RKO (cell line): ENCODE results near the gene IQGAP1.

ENCODE experiments used
- DNase-seq: peaks from one replicate; pipeline ENCODE4 v3.0.0-alpha.2; 2016; ENCODE audit warnings: low spot score

Gene IQGAP1

DNA sequence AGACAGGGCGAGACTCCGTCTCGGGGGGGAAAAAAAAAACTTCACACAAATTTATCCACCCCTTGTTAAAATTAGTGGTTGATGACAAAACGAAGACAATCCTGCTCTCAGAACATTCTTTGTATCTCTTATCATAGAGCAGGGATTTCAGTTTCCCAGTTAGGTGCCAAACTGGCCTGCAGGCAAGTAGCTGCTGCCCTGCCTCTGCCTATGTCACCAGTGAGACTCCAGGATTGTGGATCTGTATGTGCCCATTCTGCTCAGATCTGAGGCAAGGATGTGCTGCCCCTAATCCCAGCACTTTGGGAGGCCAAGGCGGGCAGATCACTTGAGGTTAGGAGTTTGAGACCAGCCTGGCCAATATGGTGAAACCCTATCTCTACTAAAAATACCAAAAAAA is 54.4 kb downstream of the IQGAP1 start:
- DNase-seq, result no peak

DNA sequence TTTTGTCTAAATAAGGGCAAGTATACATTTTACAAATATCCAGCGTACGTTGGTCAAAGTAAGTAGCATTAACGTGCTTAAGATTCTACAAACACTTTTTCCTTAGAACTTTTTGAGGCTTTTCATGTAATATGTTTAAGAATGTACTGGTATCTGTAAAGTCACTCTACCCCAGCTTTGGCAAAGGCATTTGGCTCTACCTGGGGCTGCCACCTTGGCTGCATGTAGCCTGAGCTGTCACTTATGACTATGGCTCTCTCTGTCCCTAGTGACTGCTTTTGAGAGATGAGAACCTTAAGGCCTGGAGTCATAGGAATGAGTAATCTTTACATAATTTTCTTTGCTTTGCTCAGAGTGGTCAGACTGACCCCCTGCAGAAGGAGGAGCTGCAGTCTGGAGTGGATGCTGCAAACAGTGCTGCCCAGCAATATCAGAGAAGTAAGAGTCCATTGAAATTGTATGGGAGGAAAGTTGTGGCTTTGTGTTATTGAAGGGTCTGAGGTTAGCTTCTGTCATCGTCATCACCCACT is 61.2 kb downstream of the IQGAP1 start:
- peak; percentile 49 for DNase-seq

DNA sequence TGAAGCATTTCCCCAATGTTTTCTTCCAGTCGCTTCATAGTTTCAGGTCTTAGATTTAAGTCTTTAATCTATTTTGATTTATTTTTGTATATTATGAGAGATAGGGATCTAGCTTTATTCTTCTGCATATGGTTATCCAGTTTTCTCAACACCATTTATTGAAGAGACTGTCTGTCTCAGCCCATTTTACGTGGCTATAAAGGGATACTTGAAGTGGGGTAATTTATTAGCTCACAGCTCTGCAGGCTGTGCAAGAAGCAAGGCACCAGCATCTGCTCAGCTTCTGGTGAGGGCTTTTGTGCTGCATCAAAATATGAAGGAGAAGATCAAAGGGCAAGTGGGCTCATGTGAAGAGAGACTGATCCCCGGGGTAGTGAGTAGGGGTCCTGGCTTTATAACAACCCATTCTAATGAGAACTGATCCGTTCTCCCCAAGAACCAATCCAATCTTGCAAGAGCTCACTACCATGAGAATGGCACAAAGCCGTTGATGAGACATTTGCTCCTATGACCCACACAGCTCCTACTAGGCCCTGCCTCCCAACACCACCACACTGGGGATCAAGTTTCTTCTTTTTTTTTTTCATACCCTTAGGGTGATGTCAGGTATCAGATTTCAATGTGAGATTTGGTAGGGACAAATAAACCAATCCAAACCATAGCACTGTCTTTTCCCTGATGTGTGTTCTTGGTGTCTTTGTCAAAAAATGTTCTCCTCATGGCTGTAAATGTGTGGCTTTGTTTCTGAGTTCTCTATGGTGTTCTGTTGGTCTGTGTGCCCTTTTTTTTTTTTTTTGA is 63.2 kb downstream of the IQGAP1 start:
- DNase-seq, result peak; percentile 37

DNA sequence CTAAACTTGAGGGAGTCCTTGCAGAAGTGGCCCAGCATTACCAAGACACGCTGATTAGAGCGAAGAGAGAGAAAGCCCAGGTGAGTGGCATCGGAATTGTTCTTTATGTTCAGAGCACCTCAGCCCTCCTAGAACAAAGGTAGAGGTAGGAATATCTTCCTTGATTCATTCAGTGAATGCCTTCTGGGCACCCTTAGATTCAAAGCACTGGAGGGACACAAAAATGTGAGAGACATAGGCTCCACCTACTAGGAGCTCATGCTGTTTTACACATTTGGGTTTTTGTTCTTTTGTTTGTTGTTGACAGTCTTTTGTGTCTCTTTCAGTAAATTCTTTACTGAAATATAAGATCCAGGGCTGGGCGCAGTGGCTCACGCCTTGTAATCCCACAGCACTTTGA is 68.2 kb downstream of the IQGAP1 start:
- DNase-seq, result no peak

DNA sequence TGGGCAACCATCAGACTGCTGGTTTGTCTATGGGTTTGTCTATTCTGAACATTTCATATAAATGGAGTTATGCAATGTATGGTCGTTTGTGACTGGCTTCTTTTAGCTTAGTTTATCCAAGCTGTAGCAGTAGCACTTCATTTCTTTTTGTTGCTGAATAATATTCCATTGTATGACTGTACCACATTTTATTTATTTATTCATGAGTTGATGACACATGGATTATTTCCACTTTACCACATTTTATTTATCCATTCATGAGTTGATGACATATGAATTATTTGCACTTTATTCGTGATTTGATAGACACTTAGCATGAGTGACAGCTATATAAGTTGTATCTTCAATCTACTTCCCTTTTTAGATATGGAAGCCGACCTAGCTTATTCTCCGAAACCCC is 70.0 kb downstream of the IQGAP1 start:
- no peak for DNase-seq

DNA sequence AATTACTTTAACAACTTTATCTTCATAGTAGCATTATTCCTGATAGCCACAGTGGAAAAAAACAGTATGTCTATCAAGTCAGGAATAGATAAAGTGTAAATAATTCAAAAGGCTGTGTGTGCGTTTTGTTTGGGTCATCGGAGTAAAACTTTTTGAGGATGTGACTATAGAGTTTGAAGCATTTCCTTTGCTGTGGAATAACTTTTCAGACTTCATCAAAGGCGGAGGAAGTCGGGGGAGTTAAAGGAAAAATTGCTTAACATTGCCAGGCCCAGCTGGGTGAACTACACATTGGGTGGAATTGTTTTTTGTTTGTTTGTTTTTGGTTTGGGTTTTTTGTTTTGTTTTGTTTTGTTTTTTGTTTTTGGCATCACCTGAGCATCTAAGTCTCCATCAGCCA is 71.3 kb downstream of the IQGAP1 start:
- DNase-seq, result no peak

DNA sequence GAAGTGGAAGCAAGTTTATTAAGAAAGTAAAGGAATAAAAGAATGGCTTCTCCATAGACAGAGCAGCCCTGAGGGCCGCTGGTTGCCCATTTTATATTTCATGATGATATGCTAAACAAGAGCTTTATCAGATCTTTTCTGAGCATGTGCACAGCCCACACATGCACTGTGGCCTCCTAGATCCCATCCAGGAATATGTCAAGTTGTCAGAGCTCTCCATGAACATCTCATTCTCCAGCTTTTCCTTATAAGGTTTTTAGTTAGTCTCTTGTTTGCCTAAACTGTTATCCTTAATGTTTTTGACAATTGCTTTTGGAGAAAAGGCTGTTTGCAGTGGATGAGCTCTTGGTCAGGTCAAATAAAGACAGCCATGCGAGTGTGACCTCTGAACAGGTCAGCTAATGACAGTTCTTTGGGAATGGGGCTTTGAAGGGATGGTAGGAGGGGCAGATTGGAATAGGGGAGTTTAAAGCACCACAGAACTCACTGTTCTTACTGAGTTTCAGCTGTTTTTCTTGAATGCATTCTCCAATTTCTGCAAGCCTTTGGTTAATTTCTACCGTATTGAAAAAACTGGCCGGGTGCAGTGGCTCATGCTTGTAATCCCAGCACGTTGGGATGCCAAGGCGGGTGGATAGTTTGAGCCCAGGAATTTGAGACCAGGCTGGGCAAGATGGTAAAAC is 72.2 kb downstream of the IQGAP1 start:
- DNase-seq, result no peak

DNA sequence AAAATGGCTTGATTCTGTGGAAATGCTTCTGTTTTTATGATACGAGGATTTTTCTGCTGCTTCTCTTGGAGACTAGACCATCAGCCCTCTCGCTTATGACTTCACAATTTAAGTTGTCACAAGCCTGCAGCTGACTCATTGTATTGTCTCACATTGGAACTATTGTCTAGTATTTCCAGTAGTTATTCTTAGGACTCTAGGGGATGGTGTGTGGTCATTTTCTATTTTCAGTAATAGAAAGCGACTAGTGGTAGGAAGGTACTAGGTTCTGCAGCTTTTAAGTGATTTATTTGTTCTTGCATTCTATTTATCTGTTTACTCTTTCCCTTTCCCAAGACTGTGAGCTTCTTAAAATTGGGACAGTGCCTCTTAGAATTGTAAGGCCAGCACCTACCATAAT is 75.3 kb downstream of the IQGAP1 start:
- DNase-seq, result peak; percentile 44

DNA sequence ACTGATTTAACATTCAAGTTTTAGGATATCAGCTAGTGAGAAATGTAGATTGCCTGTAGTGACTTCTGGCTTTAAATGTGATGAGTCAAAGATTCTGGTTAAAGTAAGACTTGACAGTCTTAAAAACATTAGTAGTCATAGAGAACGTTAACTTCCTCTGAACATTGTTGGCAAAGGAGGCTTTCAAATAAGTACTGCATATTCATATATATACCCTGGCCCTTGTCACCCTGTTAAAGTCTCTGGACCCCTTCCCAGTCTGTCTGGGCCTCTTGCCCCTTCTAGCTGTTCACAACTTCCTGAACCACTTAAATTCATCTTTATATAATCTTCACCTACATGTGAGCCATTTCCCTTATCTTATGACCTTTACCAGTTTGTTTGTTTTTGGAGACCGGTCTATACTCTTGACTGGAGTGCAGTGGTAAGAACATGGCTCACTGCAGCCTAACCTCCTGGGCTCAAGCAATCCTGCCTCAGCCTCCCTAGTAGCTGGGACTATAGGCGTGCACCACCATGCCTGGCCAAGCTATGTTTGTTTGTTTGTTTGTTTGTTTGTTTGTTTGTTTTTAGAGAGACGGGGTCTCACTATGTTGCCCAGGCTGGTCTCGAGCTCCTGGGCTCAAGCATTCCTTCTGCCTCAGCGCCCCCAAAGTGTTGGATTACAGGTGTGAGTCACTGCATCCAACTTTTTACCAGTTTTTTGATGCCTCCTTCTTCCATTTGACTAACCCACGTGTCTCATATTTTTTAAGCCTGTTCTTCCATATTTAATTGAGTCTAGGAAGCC is 77.3 kb downstream of the IQGAP1 start:
- no peak for DNase-seq

DNA sequence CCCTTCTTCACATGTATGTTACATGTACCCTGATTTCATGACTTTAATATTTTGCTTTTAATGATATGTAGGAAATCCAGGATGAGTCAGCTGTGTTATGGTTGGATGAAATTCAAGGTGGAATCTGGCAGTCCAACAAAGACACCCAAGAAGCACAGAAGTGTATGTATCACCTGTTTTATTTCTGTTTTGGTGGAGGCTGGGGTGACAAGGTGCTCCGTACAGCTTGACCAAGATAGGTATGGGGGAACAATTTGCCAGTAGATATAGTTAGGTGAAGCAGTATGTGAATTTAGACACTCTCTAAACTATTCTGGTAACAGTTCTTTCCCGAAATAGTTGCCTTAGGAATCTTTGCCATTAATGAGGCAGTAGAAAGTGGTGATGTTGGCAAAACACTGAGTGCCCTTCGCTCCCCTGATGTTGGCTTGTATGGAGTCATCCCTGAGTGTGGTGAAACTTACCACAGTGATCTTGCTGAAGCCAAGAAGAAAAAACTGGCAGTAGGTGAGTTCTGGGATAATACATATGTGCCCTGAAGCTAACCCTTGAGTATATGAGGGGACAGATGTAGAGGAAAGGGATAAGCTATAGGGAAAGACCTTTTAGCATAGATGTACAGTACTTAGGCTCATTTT is 78.0 kb downstream of the IQGAP1 start:
- DNase-seq, result no peak

DNA sequence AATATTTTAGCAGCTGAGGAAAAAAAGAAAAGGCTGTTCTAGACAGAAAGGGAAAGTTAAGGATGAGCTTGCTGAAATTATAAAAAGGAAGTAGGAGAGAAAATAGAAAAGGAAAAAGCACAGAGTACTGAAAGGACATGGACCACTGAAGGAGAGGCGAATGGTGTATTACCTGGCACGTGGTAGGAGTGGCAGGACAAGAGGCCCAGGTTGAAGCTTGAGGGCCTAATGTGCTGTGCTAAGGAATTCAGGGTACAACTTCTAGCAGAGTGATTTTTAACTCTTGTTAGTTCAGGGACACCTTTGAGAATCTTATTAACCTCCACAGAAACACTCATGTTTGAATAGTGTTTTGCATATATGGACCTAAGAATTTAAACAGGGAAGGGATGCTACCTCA is 81.7 kb downstream of the IQGAP1 start:
- DNase-seq, result no peak

DNA sequence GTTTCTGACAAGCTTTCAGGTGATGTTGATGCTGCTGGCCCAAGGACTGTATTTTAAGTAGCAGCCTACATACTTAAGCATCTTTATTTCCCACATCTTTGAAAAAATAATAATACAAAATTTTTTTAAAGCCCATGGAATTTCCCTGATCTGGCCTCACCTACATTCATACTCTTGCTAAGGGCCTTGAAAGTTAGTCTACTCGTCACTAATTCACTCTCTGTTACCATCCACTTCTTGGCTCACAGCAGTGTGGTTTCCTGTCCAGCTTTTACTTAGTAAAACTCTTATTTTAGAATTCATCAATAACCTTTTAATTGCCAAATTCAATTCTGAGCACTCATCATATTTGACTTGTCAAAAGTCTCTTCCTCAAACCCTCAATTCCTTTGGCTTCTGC is 82.4 kb downstream of the IQGAP1 start:
- DNase-seq, result no peak

DNA sequence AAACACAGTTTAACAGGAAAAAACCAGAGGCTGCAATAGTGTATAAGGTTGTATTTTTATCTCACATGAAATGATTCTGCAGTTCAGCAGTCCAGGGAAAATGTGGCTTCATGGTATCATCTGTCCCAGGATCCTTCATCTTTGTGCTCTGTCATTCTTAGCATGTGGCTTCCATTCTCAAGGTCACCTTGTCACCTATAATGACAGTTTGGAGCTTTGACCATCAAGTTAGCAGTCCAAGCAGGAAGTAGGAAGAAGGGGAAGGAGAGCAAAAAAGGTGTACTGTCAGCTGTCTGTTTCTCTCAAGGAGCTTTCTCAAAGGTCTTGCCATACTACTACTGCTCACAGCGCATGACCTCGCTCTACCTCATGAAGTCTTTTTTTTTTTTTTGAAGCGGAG is 83.1 kb downstream of the IQGAP1 start:
- DNase-seq, result no peak

DNA sequence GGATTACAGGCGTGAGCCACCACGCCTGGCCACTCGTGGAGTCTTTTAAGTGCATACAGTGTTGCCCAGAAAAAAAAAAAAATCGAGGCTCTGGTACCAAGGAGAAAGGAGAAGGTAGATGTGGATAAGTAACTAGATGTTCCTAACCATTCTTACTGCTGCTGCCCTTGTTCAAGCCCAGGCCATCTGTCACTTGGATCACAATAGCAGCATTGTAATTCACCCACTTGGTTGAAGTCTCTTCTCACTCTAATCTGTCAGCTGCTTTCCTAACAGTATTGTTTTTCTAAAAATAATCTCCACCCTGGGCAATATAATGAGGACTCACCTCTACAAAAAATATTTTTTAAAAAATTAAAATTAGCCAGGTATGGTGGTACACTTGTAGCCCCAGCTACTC is 83.7 kb downstream of the IQGAP1 start:
- no peak for DNase-seq

DNA sequence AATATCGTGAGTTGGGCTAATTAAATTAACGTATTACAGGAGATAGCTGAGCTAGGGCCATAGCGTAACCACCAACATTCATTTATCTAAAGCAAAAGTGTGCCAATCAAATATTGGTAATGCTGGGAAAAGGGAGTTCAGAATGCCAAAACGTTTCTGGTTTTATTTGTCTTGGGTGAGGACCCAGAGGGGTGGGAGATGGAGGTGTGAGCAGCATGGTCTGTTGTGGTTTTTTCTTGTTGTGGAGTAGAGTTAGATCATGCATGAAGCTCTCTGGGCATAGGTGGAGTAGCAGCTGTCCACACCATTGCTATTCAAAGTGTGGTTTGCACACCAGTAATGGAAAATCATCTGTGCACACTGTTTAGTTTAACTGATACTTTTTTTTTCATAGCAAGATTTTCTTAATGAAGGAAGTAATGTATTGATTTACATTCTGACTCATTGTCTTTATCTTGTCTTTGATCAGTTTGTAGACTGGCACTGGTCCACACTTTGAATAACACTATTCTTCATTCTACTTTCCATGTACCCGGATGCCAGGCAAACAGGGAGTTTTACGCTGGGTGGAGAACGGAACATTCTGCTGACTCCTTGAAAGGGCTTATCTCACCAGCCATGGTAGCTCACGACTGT is 90.9 kb downstream of the IQGAP1 start:
- DNase-seq, result no peak

DNA sequence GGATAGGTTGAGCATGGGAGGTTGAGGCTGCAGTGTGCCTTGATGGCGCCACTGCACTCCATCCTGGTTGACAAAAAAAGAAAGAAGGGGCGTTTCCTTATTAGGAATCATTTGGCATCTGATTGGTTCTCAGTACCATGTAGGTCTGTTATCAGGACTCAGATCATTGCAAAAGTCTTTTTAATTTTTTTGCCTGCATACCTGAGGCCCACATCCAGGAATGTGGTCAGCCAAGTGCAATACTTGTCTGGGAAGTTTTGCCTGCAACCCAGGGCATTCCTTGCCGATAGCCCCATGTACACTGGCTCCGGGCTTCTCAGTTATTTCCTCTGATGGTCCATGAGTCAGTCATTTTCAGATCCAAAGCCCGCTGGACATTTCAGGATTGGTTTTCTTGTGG is 91.6 kb downstream of the IQGAP1 start:
- DNase-seq, result no peak

DNA sequence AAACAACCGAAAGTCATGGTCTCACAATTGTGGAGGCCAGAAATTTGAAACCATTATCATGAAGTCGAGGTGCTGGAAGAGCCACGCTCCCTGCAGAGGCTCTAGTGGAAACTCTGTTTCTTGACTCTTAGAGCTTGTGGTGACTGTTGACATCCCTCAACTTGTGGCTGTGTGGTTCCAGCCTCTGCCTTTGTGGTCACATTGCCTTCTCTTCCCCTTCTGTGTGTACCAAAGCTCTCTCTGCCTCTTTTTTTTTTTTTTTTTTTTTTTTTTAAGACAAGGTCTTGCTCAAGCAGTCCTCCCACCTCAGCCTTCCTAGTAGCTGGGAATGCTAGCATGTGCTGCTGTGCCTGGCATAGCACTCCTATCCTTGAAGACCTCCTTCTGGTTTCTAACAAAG is 93.0 kb downstream of the IQGAP1 start:
- DNase-seq, result no peak

DNA sequence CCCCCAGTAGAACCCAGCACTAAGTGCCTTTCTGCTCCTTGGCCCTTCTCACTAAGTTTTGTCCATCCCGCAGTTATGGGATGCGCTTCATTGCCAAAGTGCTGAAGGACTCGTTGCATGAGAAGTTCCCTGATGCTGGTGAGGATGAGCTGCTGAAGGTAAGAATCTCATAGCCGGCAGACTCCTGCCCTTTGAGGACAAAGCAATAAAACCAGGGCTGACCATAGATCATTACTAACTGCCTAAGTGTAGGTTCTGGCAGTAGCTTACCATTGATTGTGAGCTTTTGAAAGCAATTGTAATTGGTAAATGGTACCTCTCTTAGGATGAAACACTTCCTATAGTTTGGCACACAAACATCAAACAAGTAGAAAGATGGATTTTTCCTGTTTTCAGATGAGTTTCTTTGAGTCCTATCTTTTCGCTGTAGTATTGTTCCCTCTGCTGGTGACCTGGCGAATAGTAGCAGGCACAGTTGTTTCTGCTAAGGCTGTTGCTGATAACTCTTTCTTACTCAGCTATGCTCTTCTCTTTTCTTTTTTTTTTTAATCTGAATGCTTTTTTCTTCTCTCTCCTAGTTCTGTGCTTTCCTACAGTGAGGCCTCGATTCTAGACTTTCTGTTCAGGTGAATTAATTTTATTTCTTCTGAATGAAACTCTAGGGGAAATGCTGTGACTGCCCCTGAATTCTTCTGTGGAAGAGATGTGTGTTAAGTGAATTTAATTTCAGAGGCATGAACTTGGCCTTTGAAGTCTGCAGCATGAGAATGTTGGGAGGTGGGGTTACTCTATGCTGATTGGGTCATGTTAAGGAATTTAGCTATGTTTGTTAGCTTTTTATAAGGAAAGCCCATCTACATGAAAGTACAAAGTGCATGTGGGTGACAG is 94.3 kb downstream of the IQGAP1 start:
- DNase-seq, result peak; percentile 71

DNA sequence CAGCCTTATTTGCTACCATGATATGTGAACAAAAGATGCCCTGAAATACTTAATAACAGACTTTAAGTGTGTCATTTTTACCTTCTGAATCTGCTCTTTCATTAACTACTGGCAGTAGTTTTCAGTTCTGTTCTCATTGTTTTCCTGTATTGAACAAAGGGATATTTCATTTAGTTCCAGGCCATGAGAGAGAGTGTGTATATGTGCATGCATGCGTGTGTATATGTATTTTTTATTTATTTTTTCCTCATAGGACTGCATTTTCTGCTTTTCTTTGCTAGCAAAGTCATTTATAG is 94.9 kb downstream of the IQGAP1 start:
- DNase-seq, result no peak

DNA sequence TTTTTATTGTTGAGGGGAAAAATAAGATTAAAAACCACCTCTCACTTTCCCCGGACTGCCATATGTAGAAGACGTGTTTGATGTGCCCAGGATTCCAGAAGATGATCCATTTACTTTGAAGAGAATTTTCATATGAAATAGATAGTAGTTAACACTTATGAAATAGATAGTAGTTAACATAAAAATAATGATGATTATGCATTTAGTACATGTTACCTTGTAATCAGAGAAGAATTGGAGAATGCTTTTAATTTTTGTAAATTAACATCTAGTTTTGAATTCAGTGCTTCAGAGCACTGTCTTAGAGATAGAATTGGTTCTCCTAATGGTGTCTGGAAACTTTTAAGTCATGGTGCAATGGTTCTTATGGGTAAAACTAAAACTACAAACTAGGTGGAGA is 95.6 kb downstream of the IQGAP1 start:
- no peak for DNase-seq

DNA sequence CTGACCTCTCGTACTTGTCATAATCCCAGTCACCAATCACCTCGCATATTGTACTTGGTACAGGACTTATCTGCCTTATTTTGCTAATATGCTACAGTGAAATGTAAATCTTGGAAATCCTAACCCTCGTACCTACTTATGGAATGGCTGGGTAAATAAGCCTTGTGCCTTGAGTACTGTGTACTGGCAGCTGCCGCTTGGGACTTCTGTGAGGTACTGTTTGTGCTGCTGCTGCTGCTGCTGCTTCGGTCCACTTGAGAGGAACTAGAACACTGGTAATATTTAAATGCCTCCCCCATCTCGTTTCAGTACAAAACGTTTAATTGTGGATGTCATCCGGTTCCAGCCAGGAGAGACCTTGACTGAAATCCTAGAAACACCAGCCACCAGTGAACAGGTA is 99.1 kb downstream of the IQGAP1 start:
- no peak for DNase-seq
